HepG2 (cell line): Measurements from ENCODE around the gene FOXD2. TPM values are rescaled to one million over a fixed set of nuclear protein-coding genes. Genes with fewer than 3 reads are reported as not detected.

Experiments
- DR1 ChIP-seq: sonication (generic); formaldehyde crosslinking; IDR thresholded peaks from 2 replicates; pipeline ENCODE4 v1.8.0; 2021; ENCODE audit warnings: mild to moderate bottlenecking, missing genetic modification reagents, inconsistent platforms
- ELF1 ChIP-seq: sonication (generic); formaldehyde crosslinking; IDR thresholded peaks from 2 replicates; pipeline ENCODE4 v1.4.0; 2020; ENCODE audit warnings: missing genetic modification reagents
- FOXK1 ChIP-seq: sonication (generic); formaldehyde crosslinking; IDR thresholded peaks from 2 replicates; pipeline ENCODE4 v1.4.0; 2020; ENCODE audit warnings: low read depth, missing genetic modification reagents, borderline replicate concordance
- GABPA ChIP-seq, 2 experiments: IDR thresholded peaks; 2 replicates each; pipeline ENCODE4 v1.6.1; 2011 to 2016; ENCODE audit warnings: low read depth in 2 of 2, low read length in 1 of 2, missing biosample characterization in 1 of 2, missing genetic modification characterization in 1 of 2
- HOXA3 ChIP-seq: sonication (generic); formaldehyde crosslinking; IDR thresholded peaks from 2 replicates; pipeline ENCODE4 v1.5.0; 2020; ENCODE audit warnings: missing genetic modification reagents
- IRF2 ChIP-seq: IDR thresholded peaks from 2 replicates; pipeline ENCODE4 v1.6.1; 2018; ENCODE audit warnings: missing genetic modification reagents, missing compliant biosample characterization
- KAT8 ChIP-seq: IDR thresholded peaks from 2 replicates; pipeline ENCODE4 v1.6.1; 2016; ENCODE audit warnings: missing genetic modification reagents, missing compliant biosample characterization
- KDM3A ChIP-seq: IDR thresholded peaks from 2 replicates; pipeline ENCODE4 v1.6.1; 2018; ENCODE audit warnings: low read depth, missing compliant biosample characterization
- LBX2 ChIP-seq: sonication (generic); formaldehyde crosslinking; IDR thresholded peaks from 2 replicates; pipeline ENCODE4 v1.5.0; 2020; ENCODE audit warnings: missing genetic modification reagents, mild to moderate bottlenecking, borderline replicate concordance
- MED13 ChIP-seq: sonication (generic); formaldehyde crosslinking; IDR thresholded peaks from 2 replicates; pipeline ENCODE4 v1.5.0; 2020; ENCODE audit warnings: missing genetic modification reagents
- MYC ChIP-seq: sonication (generic); formaldehyde crosslinking; IDR thresholded peaks from 2 replicates; pipeline ENCODE4 v1.9.0; 2021; ENCODE audit warnings: missing genetic modification reagents, borderline replicate concordance
- MYNN ChIP-seq: sonication (generic); formaldehyde crosslinking; IDR thresholded peaks from 2 replicates; pipeline ENCODE4 v1.4.0; 2020; ENCODE audit warnings: mild to moderate bottlenecking, low read depth, missing genetic modification reagents
- SKI ChIP-seq: fragments of 450-650 bp; IDR thresholded peaks from one replicate; pipeline ENCODE4 v1.6.1; 2018; ENCODE audit warnings: mild to moderate bottlenecking; ENCODE audit not compliant: partially characterized antibody
- TFAP4 ChIP-seq: sonication (generic); IDR thresholded peaks from 2 replicates; pipeline ENCODE4 v1.6.1; 2016; ENCODE audit warnings: low read depth, borderline replicate concordance
- ZBTB49 ChIP-seq: sonication (generic); formaldehyde crosslinking; IDR thresholded peaks from 2 replicates; pipeline ENCODE4 v1.4.0; 2020; ENCODE audit warnings: missing genetic modification reagents, borderline replicate concordance
- ZNF350 ChIP-seq: sonication (generic); formaldehyde crosslinking; IDR thresholded peaks from 2 replicates; pipeline ENCODE4 v1.4.0; 2020; ENCODE audit warnings: mild to moderate bottlenecking, low read depth, missing genetic modification reagents, borderline replicate concordance
- ZNF512 ChIP-seq: sonication (generic); formaldehyde crosslinking; IDR thresholded peaks from 2 replicates; pipeline ENCODE4 v1.4.0; 2020; ENCODE audit warnings: mild to moderate bottlenecking, missing genetic modification reagents
- ZNF513 ChIP-seq: sonication (generic); formaldehyde crosslinking; conservative IDR thresholded peaks from 2 replicates; pipeline ENCODE4 v1.5.0; 2020; ENCODE audit warnings: missing genetic modification reagents
- ZNF597 ChIP-seq: sonication (generic); formaldehyde crosslinking; IDR thresholded peaks from 2 replicates; pipeline ENCODE4 v1.5.0; 2020; ENCODE audit warnings: missing genetic modification reagents
- ZNF607 ChIP-seq: sonication (generic); formaldehyde crosslinking; IDR thresholded peaks from 2 replicates; pipeline ENCODE4 v1.5.1; 2020; ENCODE audit warnings: missing genetic modification reagents, mild to moderate bottlenecking, borderline replicate concordance
- ZNF614 ChIP-seq: IDR thresholded peaks from 2 replicates; pipeline ENCODE4 v1.6.1; 2018; ENCODE audit warnings: missing biosample characterization, missing genetic modification reagents, inconsistent platforms, borderline replicate concordance
- polyA plus RNA-seq, 8 experiments: library from polyadenylated mRNA; depleted of rRNA in 3 of 8; stranded (reverse) in 7 of 8; unstranded in 1 of 8; fragments of >200 nt; fragmentation: Illumina TruSeq in 4 of 8; extraction: Trizol in 4 of 8; gene quantifications; 2 replicates each; pipeline versions ENCODE4 v1.2.1 to v1.2.3, GENCODE V29; 2011 to 2016; ENCODE audit warnings: low read depth in 4 of 8, missing spikeins in 1 of 8, mixed read lengths in 1 of 8; ENCODE audit not compliant: insufficient read depth in 1 of 8
- total RNA-seq, 5 experiments: library from RNA; depleted of rRNA; stranded (reverse); fragments of >200 nt; fragmentation: Illumina TruSeq; extraction: Trizol; gene quantifications; 2 replicates each; pipeline ENCODE4 v1.2.3, GENCODE V29; 2016; ENCODE audit warnings: low read depth in 1 of 5

Gene FOXD2
- total and polyA plus RNA-seq, 2 of the 13 experiments (the other 11 are each of a cell fraction or from before 2014, with no cell fraction given) = 0.01 to 0.09 TPM

- TF ChIP-seq MED13 (no peak), FOXK1 (no peak), MYNN (CRISPR knock-in tag) (no peak), ZNF512 (CRISPR knock-in tag) (no peak), HOXA3 (CRISPR knock-in tag) (peak; percentile 60), TFAP4 (no peak), DR1 (CRISPR knock-in tag) (no peak), SKI (peak; percentile 30), KDM3A (CRISPR knock-in tag) (0 out of 2 replicates have a peak, but pooled peaks have one; percentile 33), MYC (no peak; the same call in 1 of the 2 replicates), ELF1 (CRISPR knock-in tag) (peak; percentile 69), ZNF607 (CRISPR knock-in tag) (no peak), LBX2 (CRISPR knock-in tag) (no peak), KAT8 (peak; percentile 31; the same call in 1 of the 2 replicates), ZNF614 (CRISPR knock-in tag) (peak; percentile 37; the same call in 1 of the 2 replicates), ZBTB49 (CRISPR knock-in tag) (no peak), GABPA (IDR thresholded peaks at IDR 0.05; ENCODE audit: low read depth, low read length) (0 out of 2 replicates have a peak, but pooled peaks have one; percentile 29), GABPA (CRISPR knock-in tag; IDR thresholded peaks at IDR 0.05; ENCODE audit: low read depth) (no peak), ZNF597 (CRISPR knock-in tag) (no peak), ZNF513 (CRISPR knock-in tag) (no peak), IRF2 (CRISPR knock-in tag) (0 out of 2 replicates have a peak, but pooled peaks have one; percentile 11), ZNF350 (CRISPR knock-in tag) (peak; percentile 65; the same call in 1 of the 2 replicates)
These were observed at the start of gene FOXD2 (continued) for GRCh38 chr1:47437447-47438164.
